Measurements from ENCODE around the gene SLX1A. TPM values are rescaled to one million over a fixed set of nuclear protein-coding genes. Genes with fewer than 3 reads are reported as not detected.
A peak's percentile ranks its signal among the peaks of the same experiment; 100 is the strongest.
"Not testable (repeated sequence)": the region's sequence is repeated elsewhere in the genome, so short reads cannot be mapped to it uniquely, and the experiment has no call there.

Gene SLX1A
- polyA plus RNA-seq, 3 donors from 2014 or later: 91.2 to 113 (median 99.6) TPM

DNA sequence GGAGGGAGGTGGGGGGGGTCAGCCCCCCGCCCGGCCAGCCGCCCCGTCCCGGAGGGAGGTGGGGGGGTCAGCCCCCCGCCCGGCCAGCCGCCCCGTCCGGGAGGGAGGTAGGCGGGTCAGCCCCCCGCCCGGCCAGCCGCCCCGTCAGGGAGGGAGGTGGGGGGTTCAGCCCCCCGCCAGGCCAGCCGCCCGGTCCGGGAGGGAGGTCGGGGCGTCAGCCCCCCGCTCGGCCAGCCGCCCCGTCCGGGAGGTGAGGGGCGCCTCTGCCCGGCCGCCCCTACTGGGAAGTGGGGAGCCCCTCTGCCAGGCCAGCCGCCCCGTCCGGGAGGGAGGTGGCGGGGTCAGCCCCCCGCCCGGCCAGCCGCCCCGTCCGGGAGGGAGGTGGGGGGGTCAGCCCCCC is 24.3 kb upstream of the SLX1A start:
- H3K4me1 Mint-ChIP-seq: peaks cover 31 to 33% of the 10 kb centered on the region in 2 donors
- not testable (repeated sequence) for H3K9me3 Mint-ChIP-seq; H3K27me3 Mint-ChIP-seq (ENCODE audit: low read depth in 3 of 3); H3K27ac Mint-ChIP-seq; H3K36me3 Mint-ChIP-seq; H3K4me3 Mint-ChIP-seq; DNase-seq

DNA sequence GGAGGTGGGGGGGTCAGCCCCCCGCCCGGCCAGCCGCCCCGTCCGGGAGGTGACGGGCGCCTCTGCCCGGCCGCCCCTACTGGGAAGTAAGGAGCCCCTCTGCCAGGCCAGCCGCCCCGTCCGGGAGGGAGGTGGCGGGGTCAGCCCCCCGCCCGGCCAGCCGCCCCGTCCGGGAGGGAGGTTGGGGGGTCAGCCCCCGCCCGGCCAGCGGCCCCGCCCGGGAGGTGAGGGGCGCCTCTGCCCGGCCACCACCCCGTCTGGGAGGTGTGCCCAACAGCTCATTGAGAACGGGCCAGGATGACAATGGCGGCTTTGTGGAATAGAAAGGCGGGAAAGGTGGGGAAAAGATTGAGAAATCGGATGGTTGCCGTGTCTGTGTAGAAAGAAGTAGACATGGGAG is 23.5 kb upstream of the SLX1A start:
- H3K27ac Mint-ChIP-seq; H3K27me3 Mint-ChIP-seq (ENCODE audit: low read depth in 3 of 3); DNase-seq; H3K4me3 Mint-ChIP-seq; H3K36me3 Mint-ChIP-seq; H3K9me3 Mint-ChIP-seq: not testable (repeated sequence)
- H3K4me1 Mint-ChIP-seq: peaks cover 24 to 25% of the 10 kb centered on the region in 2 donors

DNA sequence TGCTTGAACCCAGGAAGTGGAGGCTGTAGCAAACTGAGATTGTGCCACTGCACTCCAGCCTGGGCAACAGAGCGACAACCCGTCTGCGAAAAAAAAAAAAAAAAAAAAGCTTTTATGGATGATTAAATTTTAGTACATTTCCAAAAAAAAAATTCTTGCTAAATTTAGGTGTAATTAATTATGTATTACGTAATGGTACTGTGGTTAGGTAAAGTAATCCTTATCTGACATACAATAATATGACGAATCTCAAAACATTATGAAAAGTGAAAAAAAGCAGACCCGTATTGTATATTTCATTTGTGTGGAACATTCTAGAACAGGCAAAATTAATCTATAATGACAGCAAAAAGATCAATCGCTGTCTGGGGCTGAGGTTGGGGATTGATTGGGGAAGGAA is 20.6 kb upstream of the SLX1A start:
- H3K4me1 Mint-ChIP-seq: peaks cover 0 to 1% of the 10 kb centered on the region in 2 donors
- H3K4me3 Mint-ChIP-seq: no peak overlapping the region
- DNase-seq: no peak
- no peaks in the 10 kb centered on the region for H3K9me3 Mint-ChIP-seq
- no peaks in the 10 kb centered on the region for H3K36me3 Mint-ChIP-seq
- no peak overlapping the region for H3K27ac Mint-ChIP-seq
- H3K27me3 Mint-ChIP-seq (ENCODE audit: low read depth in 3 of 3): peaks cover 0 to 2% (median 0%) of the 10 kb centered on the region in 3 donors

DNA sequence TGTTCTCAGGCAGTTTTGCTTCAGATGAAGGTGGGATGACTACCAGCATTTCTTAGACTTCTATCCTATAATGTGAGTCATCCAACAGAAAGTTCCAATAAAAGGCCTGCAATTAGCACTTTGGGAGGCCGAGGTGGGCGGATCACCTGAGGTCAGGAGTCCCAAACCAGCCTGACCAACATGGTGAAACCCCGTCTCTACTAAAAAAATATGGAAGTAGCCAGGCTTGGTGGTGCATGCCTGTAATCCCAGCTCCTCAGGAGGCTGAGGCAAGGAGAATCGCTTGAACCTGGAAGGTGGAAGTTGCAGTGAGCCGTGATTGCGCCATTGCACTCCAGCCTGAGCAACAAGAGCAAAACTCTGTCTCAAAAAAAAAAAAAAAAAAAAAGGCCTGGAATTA is 16.8 kb upstream of the SLX1A start:
- H3K4me1 Mint-ChIP-seq; H3K9me3 Mint-ChIP-seq; H3K27me3 Mint-ChIP-seq (ENCODE audit: low read depth in 3 of 3); H3K36me3 Mint-ChIP-seq; DNase-seq; H3K27ac Mint-ChIP-seq; H3K4me3 Mint-ChIP-seq: not testable (repeated sequence)

DNA sequence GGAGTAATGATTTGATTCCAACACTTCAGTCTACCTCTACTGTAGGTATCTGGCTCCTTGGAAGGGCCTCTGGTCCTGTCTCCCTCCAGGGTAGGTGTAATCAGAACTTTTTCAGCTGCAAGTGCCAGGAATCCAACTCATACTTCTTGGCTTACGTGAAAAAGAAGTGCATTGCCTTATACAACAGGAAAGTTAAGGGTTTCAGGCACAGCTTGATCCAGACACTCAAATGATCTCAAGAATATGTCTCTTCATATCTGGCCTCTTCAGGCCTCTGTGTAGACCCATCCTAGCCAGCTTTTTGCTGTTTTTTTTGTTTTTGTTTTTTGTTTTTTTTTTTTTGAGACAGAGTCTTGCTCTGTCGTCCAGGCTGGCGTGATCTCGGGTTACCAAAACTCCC is 14.5 kb upstream of the SLX1A start:
- DNase-seq: no peak
- peaks cover 11% of the 10 kb centered on the region in 2 donors for H3K4me1 Mint-ChIP-seq
- peaks cover 0 to 3% (median under 1%) of the 10 kb centered on the region in 3 donors for H3K36me3 Mint-ChIP-seq
- H3K9me3 Mint-ChIP-seq: no peaks in the 10 kb centered on the region
- no peak overlapping the region for H3K27ac Mint-ChIP-seq
- peaks cover 3 to 4% (median 4%) of the 10 kb centered on the region in 3 donors for H3K27me3 Mint-ChIP-seq (ENCODE audit: low read depth in 3 of 3)
- H3K4me3 Mint-ChIP-seq: no peak overlapping the region

DNA sequence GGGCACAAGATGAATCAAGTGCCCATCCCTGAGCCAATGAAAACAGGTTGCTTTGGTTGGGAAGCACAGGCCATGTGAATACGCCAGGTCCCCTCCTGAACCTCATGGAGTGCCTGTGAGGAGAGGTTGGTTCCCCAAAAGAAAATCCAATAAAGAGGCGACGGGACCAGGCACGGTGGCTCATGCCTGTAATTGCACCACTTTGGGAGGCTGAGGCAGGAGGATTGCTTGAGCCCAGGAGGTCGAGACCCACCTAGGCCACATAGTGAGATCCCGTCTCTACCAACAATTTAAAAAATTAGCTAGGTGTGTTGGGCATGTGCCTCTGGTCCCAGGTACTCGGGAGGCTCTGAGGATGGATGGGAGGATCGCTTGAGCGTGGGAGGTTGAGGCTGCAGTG is 13.7 kb upstream of the SLX1A start:
- DNase-seq: no peak
- H3K27me3 Mint-ChIP-seq (ENCODE audit: low read depth in 3 of 3): peaks cover 5 to 11% (median 10%) of the 10 kb centered on the region in 3 donors
- H3K4me1 Mint-ChIP-seq: peaks cover 11 to 14% of the 10 kb centered on the region in 2 donors
- H3K36me3 Mint-ChIP-seq: peaks cover 4 to 10% (median 8%) of the 10 kb centered on the region in 3 donors
- no peak overlapping the region for H3K27ac Mint-ChIP-seq
- H3K9me3 Mint-ChIP-seq: no peaks in the 10 kb centered on the region
- no peak overlapping the region for H3K4me3 Mint-ChIP-seq

DNA sequence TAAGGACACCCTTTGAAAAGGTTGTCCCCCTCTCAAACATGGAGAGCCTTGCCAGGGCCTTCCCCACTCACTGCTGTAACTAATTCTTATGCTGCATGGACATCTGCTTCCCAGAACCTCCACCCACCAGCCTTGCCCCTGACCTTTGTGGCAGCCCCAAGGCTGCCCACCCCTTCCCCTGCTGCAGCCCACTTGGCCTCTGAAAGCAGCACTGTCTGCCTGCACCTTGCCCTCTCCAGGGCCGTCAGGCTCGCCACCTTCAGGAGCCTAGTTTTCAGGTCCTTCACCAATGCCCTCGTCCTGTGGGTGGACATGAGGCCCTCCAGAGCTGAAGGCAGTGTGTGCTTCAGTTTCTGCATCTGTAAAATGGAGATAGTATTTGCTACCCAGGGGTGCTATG is 12.9 kb upstream of the SLX1A start:
- Mint-ChIP-seq H3K4me3 (peak overlapping the region in 2 of 5 donors; percentile 18 to 24), H3K36me3 (peaks cover 6 to 12% (median 8%) of the 10 kb centered on the region in 3 donors), H3K4me1 (peaks cover 13 to 16% of the 10 kb centered on the region in 2 donors), H3K27me3 (ENCODE audit: low read depth in 3 of 3) (peaks cover 5 to 17% (median 11%) of the 10 kb centered on the region in 3 donors), H3K27ac (peak overlapping the region in 2 of 6 donors; percentile 35 to 68), H3K9me3 (no peaks in the 10 kb centered on the region)
- no peak for DNase-seq

DNA sequence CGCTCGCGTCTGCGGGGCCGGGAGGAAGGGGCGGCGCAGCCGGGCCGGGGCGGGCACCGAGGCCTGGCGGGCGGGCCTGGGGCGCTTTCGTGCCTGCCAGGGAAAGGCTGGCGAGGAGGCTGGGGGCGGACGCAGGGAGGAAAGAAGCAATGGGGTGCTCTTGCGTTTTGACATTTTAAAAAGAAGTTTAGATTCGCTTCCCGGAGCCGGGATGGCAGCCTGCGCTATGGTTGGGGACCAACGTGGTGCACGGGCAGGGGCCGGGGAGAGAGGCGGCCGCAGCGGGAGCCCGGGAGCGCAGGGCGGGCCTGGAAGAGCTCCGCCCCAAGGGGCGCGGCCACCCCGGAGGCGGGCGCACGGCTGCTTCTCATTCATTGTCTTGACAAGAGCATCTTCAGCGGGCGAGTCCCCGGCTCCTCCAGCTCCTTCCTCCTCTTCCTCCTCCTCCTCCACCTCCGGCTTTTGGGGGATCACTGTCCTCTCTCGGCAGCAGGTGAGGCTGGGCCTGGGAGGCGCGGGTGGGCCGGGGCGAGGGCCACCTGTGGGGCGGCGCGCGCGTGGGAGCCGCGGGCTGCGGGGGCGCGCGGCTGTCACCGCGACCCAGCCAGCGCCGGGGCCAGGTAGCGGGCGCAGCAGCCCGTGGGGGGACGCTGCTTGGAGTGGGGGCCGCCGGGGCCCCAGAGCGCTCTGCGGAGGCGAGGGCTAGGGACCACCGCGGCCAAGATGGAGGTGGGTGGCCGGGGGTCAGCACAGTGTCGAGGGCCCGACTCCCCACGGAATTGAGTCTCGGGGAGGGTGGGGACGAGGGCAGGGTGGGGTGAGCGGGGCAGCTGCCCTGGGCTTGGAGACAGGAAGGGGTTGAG is 10.2 kb upstream of the SLX1A start, which contains the start of gene CORO1A:
CORO1A (plus strand) TSS at position 370 of the 863 bp plus-strand sequence. CDS start 1,608 bp downstream, outside the sequence.
- Mint-ChIP-seq H3K9me3 (no peaks in the 10 kb centered on the region), H3K27me3 (ENCODE audit: low read depth in 3 of 3) (peaks cover 13 to 36% (median 25%) of the 10 kb centered on the region in 3 donors), H3K4me3 (peak within 1 kb of the TSS; percentile 91 to 98 (median 98)), H3K27ac (peak within 1 kb of the TSS; percentile 95 to 98 (median 97)), H3K4me1 (peaks cover 31 to 38% of the 10 kb centered on the region in 2 donors), H3K36me3 (peaks cover 17 to 24% (median 21%) of the 10 kb centered on the region in 3 donors)
- peak; percentile 74 to 81 (median 76) for DNase-seq

DNA sequence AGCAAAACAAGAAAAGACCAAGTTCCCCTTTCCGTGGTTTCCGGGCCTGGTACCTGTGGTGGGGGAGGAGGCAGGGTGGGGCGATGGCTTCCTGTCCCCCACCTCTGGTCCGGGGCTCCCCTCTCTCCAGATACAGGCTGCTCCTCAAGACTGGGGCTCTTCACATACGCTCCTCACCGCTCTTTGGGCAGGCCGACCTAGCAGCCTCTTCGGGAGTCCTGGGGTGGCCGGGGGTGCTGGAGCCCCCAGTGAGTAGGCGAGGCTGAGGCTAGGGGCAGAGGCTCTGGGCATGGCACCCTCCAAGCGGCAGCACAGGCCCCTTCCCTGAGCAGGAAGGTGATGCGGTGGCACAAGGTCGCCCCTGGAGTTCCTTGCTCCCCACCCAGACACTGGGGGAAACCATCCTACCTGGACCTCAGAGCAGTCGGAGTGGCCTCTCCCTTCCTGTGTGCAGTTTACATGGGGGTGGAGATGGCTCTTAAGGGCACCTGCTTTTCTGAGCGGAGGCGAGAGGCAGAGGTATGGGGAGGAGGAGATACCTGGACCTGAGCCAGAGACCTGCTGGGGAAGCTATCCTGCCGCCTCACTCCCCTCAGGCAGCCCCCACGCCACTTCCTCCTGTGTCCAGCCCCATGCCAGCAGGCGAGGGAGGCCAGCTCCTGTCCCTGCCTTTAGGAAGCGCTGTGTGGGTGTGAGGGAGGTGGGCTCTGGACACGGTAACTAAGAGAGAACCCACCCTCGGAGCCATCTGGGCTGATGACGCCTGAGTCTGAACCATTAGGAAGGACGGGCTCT is 9.4 kb upstream of the SLX1A start:
- Mint-ChIP-seq H3K27me3 (ENCODE audit: low read depth in 3 of 3) (peaks cover 13 to 36% (median 25%) of the 10 kb centered on the region in 3 donors), H3K9me3 (no peaks in the 10 kb centered on the region)

DNA sequence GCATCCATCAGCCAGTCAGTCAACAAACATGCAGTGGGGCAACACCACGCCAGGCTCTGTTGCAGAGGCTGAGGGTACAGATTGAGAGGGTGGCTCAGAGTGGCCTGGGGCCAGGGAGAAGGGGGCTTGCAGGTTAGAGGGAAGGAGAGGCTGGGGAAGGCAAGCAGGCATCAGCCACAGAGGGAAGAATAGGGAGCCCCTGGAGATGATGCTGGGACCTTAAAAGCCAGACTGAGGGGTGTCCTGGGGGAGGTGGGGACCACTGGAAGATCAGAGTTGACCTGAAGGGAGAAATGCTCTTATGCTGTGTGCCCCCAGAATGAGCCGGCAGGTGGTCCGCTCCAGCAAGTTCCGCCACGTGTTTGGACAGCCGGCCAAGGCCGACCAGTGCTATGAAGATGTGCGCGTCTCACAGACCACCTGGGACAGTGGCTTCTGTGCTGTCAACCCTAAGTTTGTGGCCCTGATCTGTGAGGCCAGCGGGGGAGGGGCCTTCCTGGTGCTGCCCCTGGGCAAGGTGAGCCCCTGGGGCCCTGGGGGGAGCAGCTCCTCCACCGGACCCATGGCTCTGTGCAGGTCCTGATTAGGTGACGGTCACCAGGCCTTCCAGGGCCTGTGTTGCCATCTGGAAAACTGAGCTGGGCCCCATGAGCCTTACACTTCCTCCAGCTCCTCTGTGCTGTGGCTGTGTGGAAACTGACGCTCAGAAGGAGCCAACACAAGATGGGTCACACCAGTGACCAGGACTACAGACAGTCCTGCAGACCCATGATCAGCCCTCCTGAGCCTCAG is 8.6 kb upstream of the SLX1A start:
- peak overlapping the region; percentile 95 to 98 (median 97) for H3K27ac Mint-ChIP-seq
- H3K36me3 Mint-ChIP-seq: peaks cover 17 to 24% (median 21%) of the 10 kb centered on the region in 3 donors
- H3K4me1 Mint-ChIP-seq: peaks cover 31 to 38% of the 10 kb centered on the region in 2 donors
- DNase-seq: peak in 1 of 3 donors; percentile 36
- H3K9me3 Mint-ChIP-seq: no peaks in the 10 kb centered on the region
- H3K27me3 Mint-ChIP-seq (ENCODE audit: low read depth in 3 of 3): peaks cover 13 to 36% (median 25%) of the 10 kb centered on the region in 3 donors
- H3K4me3 Mint-ChIP-seq: peak overlapping the region; percentile 91 to 98 (median 98)

More for the DNA sequence above, 9.4 kb upstream of the SLX1A start:
- H3K36me3 Mint-ChIP-seq: peaks cover 17 to 24% (median 21%) of the 10 kb centered on the region in 3 donors
- peak; percentile 73 to 75 (median 73) for DNase-seq
- H3K4me3 Mint-ChIP-seq: peak overlapping the region; percentile 91 to 98 (median 98)
- H3K4me1 Mint-ChIP-seq: peaks cover 31 to 38% of the 10 kb centered on the region in 2 donors
- H3K27ac Mint-ChIP-seq: peak overlapping the region; percentile 95 to 98 (median 97)

DNA sequence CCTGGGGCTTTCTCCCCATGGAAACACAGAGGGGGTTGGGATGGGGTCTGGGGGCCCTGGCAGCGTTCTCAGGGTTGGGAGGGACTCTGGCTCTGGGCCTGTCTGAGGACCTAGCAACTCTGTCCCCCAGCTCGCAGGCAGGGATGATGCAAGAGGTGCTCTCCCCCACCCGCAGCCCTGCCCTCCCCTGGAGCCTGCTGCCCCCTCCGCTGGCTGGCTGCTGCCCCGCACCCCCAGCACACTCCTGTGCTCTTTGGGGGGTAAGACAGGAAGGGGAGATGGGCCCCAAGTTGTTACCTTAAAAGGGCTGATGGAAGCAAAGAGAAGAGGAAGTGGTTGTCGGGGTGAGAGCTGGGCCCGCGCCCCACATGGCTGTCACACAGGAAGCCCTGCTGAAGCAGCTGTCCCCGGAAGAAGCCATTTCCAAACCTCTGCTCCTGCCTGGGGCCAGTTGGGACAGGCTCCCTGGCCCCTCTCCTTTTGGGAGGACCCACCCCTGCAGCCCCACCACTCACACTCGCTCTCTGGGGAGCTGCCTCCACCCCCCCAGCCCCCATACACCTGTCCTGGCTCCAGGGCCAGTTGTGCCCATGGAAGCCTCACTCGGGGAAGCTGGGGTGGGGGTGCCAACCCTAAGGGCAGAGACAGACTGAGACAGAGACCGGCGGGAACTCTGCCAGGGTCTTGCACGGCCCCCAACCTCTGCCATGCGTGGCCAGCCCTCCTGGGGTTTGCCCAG is 7.8 kb upstream of the SLX1A start:
- Mint-ChIP-seq H3K27ac (peak overlapping the region; percentile 95 to 98 (median 97)), H3K4me1 (peaks cover 31 to 38% of the 10 kb centered on the region in 2 donors), H3K9me3 (no peaks in the 10 kb centered on the region), H3K36me3 (peaks cover 17 to 24% (median 21%) of the 10 kb centered on the region in 3 donors), H3K4me3 (peak overlapping the region; percentile 91 to 98 (median 98)), H3K27me3 (ENCODE audit: low read depth in 3 of 3) (peaks cover 13 to 36% (median 25%) of the 10 kb centered on the region in 3 donors)
- peak; percentile 90 to 94 (median 92) for DNase-seq

DNA sequence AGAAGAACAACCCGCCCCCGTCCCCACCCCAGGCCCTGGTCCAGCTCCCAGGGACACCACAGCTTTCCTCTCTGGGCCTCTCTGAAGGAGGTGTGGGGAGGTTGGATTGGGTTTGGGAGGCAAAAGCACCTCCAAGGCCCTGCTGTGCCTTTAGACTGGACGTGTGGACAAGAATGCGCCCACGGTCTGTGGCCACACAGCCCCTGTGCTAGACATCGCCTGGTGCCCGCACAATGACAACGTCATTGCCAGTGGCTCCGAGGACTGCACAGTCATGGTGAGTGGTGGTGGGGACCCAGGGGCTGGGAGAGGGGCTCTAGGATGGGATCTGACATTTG is 7.3 kb upstream of the SLX1A start:
- Mint-ChIP-seq H3K4me1 (peaks cover 31 to 38% of the 10 kb centered on the region in 2 donors), H3K27me3 (ENCODE audit: low read depth in 3 of 3) (peaks cover 13 to 36% (median 25%) of the 10 kb centered on the region in 3 donors), H3K9me3 (no peaks in the 10 kb centered on the region), H3K4me3 (peak overlapping the region; percentile 91 to 98 (median 98)), H3K27ac (peak overlapping the region; percentile 95 to 98 (median 97)), H3K36me3 (peaks cover 17 to 24% (median 21%) of the 10 kb centered on the region in 3 donors)
- no peak for DNase-seq

Measured in immature natural killer cell (primary cell).